ENCODE data around the gene GABRA5. TPM values are rescaled to one million over a fixed set of nuclear protein-coding genes. Genes with fewer than 3 reads are reported as not detected.
A peak's percentile ranks its signal among the peaks of the same experiment; 100 is the strongest.

Gene GABRA5
- total RNA-seq, 1 experiment from 2014 or later, result 4.9 TPM

DNA sequence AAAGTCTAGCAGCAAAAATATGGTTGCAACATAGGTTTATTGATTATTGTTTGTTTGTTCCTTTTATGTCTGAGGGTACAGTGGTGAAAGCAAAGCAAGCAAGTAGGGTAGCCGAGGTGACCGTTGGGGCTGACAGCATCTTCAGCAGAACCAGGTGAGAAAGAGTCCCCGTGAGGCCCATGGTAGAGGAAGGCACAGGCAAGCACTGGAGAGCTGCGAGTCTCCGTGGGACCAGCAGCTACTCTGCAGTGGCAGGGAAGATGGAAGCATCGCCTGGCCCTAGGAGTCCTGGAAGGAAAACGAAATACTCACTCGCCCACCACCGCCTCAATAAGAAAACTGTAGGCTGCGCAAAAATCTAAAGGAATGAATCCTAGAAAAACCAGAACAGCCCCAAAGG lies 25.3 kb upstream of the GABRA5 start:
- H3K79me1 ChIP-seq (ENCODE audit: insufficient read depth, low read depth, low read length, poor library complexity, severe bottlenecking), result no peaks in the 10 kb centered on the region
- H2AK5ac ChIP-seq (ENCODE audit: insufficient read length, low read length), result no peak overlapping the region
- no peak overlapping the region for H2BK120ac ChIP-seq (ENCODE audit: low read depth, low read length, poor library complexity, severe bottlenecking)
- Mint-ChIP-seq H3K9me3 (peaks cover 19 to 20% of the 10 kb centered on the region in 2 experiments), H3K4me3 (no peak overlapping the region), H3K27ac (peak overlapping the region in 2 of 3 experiments; percentile 10 to 41; a peak in 2 of 7 replicates), H3K36me3 (ENCODE audit: insufficient read depth in 1 of 3, low read depth in 3 of 3) (peaks cover 7 to 20% (median 15%) of the 10 kb centered on the region in 3 experiments), H3K4me1 (peaks cover 18 to 31% of the 10 kb centered on the region in 2 experiments), H3K27me3 (ENCODE audit: low read depth) (peaks cover 2% of the 10 kb centered on the region; the same call in 1 of the 2 replicates)
- H3K9ac ChIP-seq (ENCODE audit: extremely low read depth, insufficient read length, low read length), result no peak overlapping the region
- H3K27me3 ChIP-seq (ENCODE audit: insufficient read depth, low read length), result no peaks in the 10 kb centered on the region
- no peak overlapping the region for H4K8ac ChIP-seq (replicated peaks; ENCODE audit: insufficient read length, low read depth, low read length)
- no peaks in the 10 kb centered on the region; the same call in none of the 2 replicates for H3K4me1 ChIP-seq (ENCODE audit: insufficient read depth, low read length)
- no peak overlapping the region for H3K4ac ChIP-seq (ENCODE audit: low read depth, low read length)
- H3T11ph ChIP-seq (ENCODE audit: low read length), result no peak overlapping the region
- DNase-seq, result no peak
- no peaks in the 10 kb centered on the region; the same call in 1 of the 2 replicates for H3K79me2 ChIP-seq (ENCODE audit: insufficient read depth, low read length)
- H2BK15ac ChIP-seq (ENCODE audit: low read depth, low read length), result no peak overlapping the region
- H2BK20ac ChIP-seq (ENCODE audit: low read depth, low read length, poor library complexity, severe bottlenecking), result no peak overlapping the region
- H3K27ac ChIP-seq (ENCODE audit: insufficient read length, low read depth, low read length), result no peak overlapping the region
- H3K9me3 ChIP-seq (ENCODE audit: control insufficient read depth, low read depth, low read length), result peaks cover 9% of the 10 kb centered on the region
- peak overlapping the region; percentile 60 for H2AFZ ChIP-seq (ENCODE audit: low read length)
- no peaks in the 10 kb centered on the region for H4K20me1 ChIP-seq (ENCODE audit: control insufficient read depth, insufficient read depth, insufficient read length)
- H3K14ac ChIP-seq (ENCODE audit: insufficient read depth, low read length), result no peak overlapping the region
- no peak overlapping the region for H4K5ac ChIP-seq (ENCODE audit: insufficient read length, low read depth, low read length)
- H3K4me2 ChIP-seq (ENCODE audit: insufficient read depth, insufficient read length, low read length), result no peak overlapping the region
- no peaks in the 10 kb centered on the region for H3K23me2 ChIP-seq (ENCODE audit: insufficient read length, low read depth, low read length, poor library complexity, severe bottlenecking)
- H3K23ac ChIP-seq (ENCODE audit: insufficient read length, low read depth, low read length), result no peak overlapping the region
- H2BK5ac ChIP-seq (ENCODE audit: insufficient read length, low read length), result no peak overlapping the region
- H3K18ac ChIP-seq (ENCODE audit: insufficient read length, low read depth, low read length), result no peak overlapping the region
- TF ChIP-seq, protein P1, sequence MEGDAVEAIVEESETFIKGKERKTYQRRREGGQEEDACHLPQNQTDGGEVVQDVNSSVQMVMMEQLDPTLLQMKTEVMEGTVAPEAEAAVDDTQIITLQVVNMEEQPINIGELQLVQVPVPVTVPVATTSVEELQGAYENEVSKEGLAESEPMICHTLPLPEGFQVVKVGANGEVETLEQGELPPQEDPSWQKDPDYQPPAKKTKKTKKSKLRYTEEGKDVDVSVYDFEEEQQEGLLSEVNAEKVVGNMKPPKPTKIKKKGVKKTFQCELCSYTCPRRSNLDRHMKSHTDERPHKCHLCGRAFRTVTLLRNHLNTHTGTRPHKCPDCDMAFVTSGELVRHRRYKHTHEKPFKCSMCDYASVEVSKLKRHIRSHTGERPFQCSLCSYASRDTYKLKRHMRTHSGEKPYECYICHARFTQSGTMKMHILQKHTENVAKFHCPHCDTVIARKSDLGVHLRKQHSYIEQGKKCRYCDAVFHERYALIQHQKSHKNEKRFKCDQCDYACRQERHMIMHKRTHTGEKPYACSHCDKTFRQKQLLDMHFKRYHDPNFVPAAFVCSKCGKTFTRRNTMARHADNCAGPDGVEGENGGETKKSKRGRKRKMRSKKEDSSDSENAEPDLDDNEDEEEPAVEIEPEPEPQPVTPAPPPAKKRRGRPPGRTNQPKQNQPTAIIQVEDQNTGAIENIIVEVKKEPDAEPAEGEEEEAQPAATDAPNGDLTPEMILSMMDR (conservative IDR thresholded peaks at IDR 0.05), result no peak
- no peak overlapping the region for H4K91ac ChIP-seq (ENCODE audit: insufficient read length, low read depth, low read length)
- H2BK12ac ChIP-seq (ENCODE audit: insufficient read length, low read depth, low read length), result no peak overlapping the region
- no CpG with 5 or more reads among the region's 10 CpGs for WGBS (ENCODE audit: extremely low coverage, insufficient read length, low lambda C conversion rate)
- no peak overlapping the region for H3K56ac ChIP-seq (ENCODE audit: insufficient read length, low read depth, low read length)
